HEK293T (cell line): ENCODE measurements around the gene APPL2.

Source experiments
- CTCF ChIA-PET: fragments of 350-600 bp; formaldehyde crosslinking; extraction: SDS; loops from one replicate; lab custom pipeline; 2021; ENCODE audit warnings: antibody characterized with exemption, inconsistent platforms; lab: Yijun Ruan, JAX
- POLR2A ChIA-PET: fragments of 350-600 bp; formaldehyde crosslinking; extraction: SDS; loops from one replicate; lab custom pipeline; 2020; ENCODE audit warnings: antibody characterized with exemption, inconsistent platforms; lab: Yijun Ruan, JAX
- DNase-seq: peaks from one replicate; pipeline ENCODE4 v3.0.0; 2012; ENCODE audit warnings: mixed read lengths; ENCODE audit errors: extremely low spot score
- ARNT ChIP-seq: fragments of 450-650 bp; IDR thresholded peaks from 2 replicates; pipeline ENCODE4 v1.6.1; 2017; ENCODE audit warnings: mild to moderate bottlenecking
- BHLHE40 ChIP-seq: fragments of 450-650 bp; IDR thresholded peaks from 2 replicates; pipeline ENCODE4 v1.6.1; 2016; ENCODE audit warnings: mild to moderate bottlenecking, moderate library complexity, borderline replicate concordance
- CTBP1 ChIP-seq: fragments of 450-650 bp; IDR thresholded peaks from 2 replicates; pipeline ENCODE4 v1.6.1; 2016; ENCODE audit warnings: borderline replicate concordance
- ELF4 ChIP-seq: fragments of 450-650 bp; IDR thresholded peaks from 2 replicates; pipeline ENCODE4 v1.6.1; 2017; ENCODE audit warnings: antibody characterized with exemption
- FOXA1 ChIP-seq: fragments of 450-650 bp; IDR thresholded peaks from 2 replicates; pipeline ENCODE4 v1.6.1; 2016; ENCODE audit warnings: mild to moderate bottlenecking
- FOXK2 ChIP-seq: fragments of 450-650 bp; IDR thresholded peaks from 2 replicates; pipeline ENCODE4 v1.6.1; 2016; ENCODE audit warnings: mild to moderate bottlenecking
- FOXM1 ChIP-seq: fragments of 450-650 bp; IDR thresholded peaks from 2 replicates; pipeline ENCODE4 v1.6.1; 2017; ENCODE audit warnings: mild to moderate bottlenecking, borderline replicate concordance
- HDGF ChIP-seq: fragments of 450-650 bp; IDR thresholded peaks from 2 replicates; pipeline ENCODE4 v1.6.1; 2017; ENCODE audit warnings: antibody characterized with exemption, borderline replicate concordance
- L3MBTL2 ChIP-seq: fragments of 450-650 bp; conservative IDR thresholded peaks from 2 replicates; pipeline ENCODE4 v1.6.1; 2016; ENCODE audit warnings: mild to moderate bottlenecking
- LEF1 ChIP-seq: fragments of 450-650 bp; IDR thresholded peaks from 2 replicates; pipeline ENCODE4 v1.6.1; 2017; ENCODE audit warnings: mild to moderate bottlenecking, borderline replicate concordance
- NFRKB ChIP-seq: fragments of 450-650 bp; IDR thresholded peaks from 2 replicates; pipeline ENCODE4 v1.6.1; 2016; ENCODE audit warnings: mild to moderate bottlenecking, moderate library complexity
- PKNOX1 ChIP-seq: fragments of 450-650 bp; IDR thresholded peaks from 2 replicates; pipeline ENCODE4 v1.6.1; 2016
- SP1 ChIP-seq: fragments of 450-650 bp; IDR thresholded peaks from 2 replicates; pipeline ENCODE4 v1.6.1; 2017
- SUZ12 ChIP-seq: fragments of 450-650 bp; IDR thresholded peaks from 2 replicates; pipeline ENCODE4 v1.6.1; 2016; ENCODE audit warnings: mild to moderate bottlenecking
- TARDBP ChIP-seq: fragments of 450-650 bp; IDR thresholded peaks from 2 replicates; pipeline ENCODE4 v1.6.1; 2016
- ZNF384 ChIP-seq: fragments of 450-650 bp; IDR thresholded peaks from 2 replicates; pipeline ENCODE4 v1.6.1; 2016

The APPL2 gene

GRCh38 chr12:105235732-105236476 lies at the start of gene APPL2:
TSS of gene APPL2 (minus strand) at chr12:105236174. CDS start at chr12:105236012, 162 bp downstream.
- CTCF ChIA-PET: interaction anchor here (1.1 kb wide), 1 partner anchor 11 kb away, joined by 4 read pairs; no protein-coding TSS in a partner anchor
- TF ChIP-seq ZNF384 (no peak), L3MBTL2 (peak; percentile 81), CTBP1 (no peak), ELF4 (peak; percentile 75)

DNA sequence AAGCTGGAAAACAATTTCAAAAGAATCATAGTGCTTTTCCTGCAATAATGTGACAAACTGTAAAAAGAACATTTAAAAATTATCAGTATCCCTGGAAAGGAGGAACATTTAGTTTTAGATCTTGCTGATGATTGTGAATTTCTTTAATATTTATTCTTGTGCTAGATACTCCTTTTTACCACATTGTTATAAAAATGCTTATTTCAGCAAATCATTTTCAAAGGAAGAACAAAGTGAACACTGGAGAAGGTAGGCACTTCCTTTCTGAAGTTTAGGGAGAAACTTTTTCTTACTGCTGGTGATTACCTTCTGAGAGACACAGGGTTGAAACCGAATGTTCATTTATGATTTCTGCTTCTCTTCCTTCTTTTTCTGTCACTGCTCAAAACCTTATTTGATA lies 49.4 kb upstream of the APPL2 start:
- CTCF ChIA-PET: no interaction called here
- DNase-seq: no peak
- TF ChIP-seq ZNF384 (no peak), ARNT (no peak), SUZ12 (no peak), L3MBTL2 (no peak), FOXM1 (no peak), FOXK2 (no peak), CTBP1 (no peak), TARDBP (no peak)
- POLR2A ChIA-PET: no interaction called here

More at GRCh38 chr12:105235732-105236476, at the start of gene APPL2:
- peak; percentile 94 for DNase-seq
- POLR2A ChIA-PET: interaction anchor here (0.9 to 2.0 kb wide), 20 partner anchors 8 to 164 kb away, joined by 3 to 15 read pairs (median 4); no protein-coding TSS in a partner anchor

DNA sequence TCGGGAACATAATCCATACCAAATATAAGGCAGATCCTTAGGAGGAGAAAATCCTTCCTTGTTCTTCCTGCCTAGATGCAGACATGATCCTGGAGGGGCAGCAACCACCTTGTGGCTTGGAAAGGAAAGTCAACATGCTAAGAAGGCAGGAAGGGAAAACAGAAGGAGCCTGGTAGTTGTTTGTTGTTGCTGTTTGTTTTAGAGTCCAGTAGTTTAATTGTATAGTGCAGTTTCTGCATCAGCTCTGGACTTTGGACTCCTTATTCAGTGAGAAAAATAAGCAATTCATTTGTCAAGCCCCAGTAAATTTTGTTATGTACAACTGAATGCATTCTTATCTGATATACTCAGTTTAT lies 45.7 kb upstream of the APPL2 start:
- DNase-seq: no peak
- CTCF ChIA-PET: no interaction called here
- POLR2A ChIA-PET: no interaction called here
- TF ChIP-seq LEF1 (no peak), ARNT (no peak), FOXK2 (no peak), BHLHE40 (no peak), FOXM1 (no peak)

- POLR2A ChIA-PET: no interaction called here
- no peak for DNase-seq
- CTCF ChIA-PET: no interaction called here
These were observed 45.2 kb upstream of the APPL2 start for GRCh38 chr12:105280966-105281693.

GRCh38 chr12:105279460-105280056 lies 43.6 kb upstream of the APPL2 start:
- TF ChIP-seq SUZ12 (no peak), CTBP1 (no peak), ELF4 (no peak), ZNF384 (no peak), SP1 (no peak), BHLHE40 (no peak), LEF1 (no peak), ARNT (no peak), PKNOX1 (no peak), L3MBTL2 (no peak)
- peak; percentile 20 for DNase-seq
- CTCF ChIA-PET: interaction anchor here (0.6 kb wide), 1 partner anchor 1050 kb away, joined by 3 read pairs; no protein-coding TSS in a partner anchor
- POLR2A ChIA-PET: no interaction called here

More at GRCh38 chr12:105280966-105281693, 45.2 kb upstream of the APPL2 start:
- TF ChIP-seq HDGF (no peak), TARDBP (no peak), SUZ12 (no peak), SP1 (no peak), FOXA1 (no peak), FOXK2 (no peak), LEF1 (no peak), PKNOX1 (no peak), FOXM1 (no peak), ZNF384 (no peak), ARNT (no peak), ELF4 (no peak), NFRKB (no peak), BHLHE40 (no peak), CTBP1 (no peak)

DNA sequence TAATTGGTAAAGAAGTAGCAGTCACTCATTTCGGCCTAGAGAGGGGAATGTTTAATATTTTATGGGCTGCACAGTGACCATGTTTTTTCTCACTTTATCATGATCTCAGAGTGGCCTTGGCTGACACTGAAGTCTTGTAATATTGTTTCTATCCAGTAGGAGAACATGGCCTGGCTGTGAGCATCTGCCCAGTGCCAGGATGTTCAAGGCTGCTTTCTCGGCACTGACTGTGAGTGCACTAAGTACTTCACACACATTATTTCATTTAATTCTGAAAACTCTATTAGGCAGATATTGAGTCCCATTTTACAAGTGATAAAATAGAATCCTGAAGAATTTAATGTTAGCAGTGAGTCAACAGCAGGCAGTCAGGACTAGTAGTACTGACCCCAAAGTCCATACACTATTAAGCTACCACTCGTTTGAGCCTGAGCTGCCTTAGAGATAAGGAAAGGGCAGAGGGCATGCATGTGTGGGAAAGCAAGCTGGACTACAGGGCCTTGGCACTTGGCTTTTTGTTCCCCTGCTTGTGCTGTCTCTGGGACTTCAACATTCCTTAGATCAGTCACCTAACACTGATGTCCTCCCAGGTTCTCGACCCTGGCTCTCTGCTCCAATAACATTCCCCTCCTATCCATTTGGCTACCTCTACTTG lies 42.2 kb upstream of the APPL2 start:
- ChIA-PET POLR2A (no interaction called here), CTCF (no interaction called here)
- no peak for TF ChIP-seq CTBP1
- no peak for TF ChIP-seq PKNOX1
- TF ChIP-seq ELF4: no peak
- TF ChIP-seq FOXM1: no peak
- TF ChIP-seq L3MBTL2: no peak
- no peak for TF ChIP-seq FOXA1
- peak; percentile 39 for DNase-seq
